NCI-H2227 (cell line): Measurements from ENCODE around the gene MYBBP1A.

Experiments used
- DNase-seq: peaks from one replicate; lab custom pipeline; 2025; ENCODE audit not compliant: unreplicated experiment; lab: John Stamatoyannopoulos, UW

Gene MYBBP1A

DNA sequence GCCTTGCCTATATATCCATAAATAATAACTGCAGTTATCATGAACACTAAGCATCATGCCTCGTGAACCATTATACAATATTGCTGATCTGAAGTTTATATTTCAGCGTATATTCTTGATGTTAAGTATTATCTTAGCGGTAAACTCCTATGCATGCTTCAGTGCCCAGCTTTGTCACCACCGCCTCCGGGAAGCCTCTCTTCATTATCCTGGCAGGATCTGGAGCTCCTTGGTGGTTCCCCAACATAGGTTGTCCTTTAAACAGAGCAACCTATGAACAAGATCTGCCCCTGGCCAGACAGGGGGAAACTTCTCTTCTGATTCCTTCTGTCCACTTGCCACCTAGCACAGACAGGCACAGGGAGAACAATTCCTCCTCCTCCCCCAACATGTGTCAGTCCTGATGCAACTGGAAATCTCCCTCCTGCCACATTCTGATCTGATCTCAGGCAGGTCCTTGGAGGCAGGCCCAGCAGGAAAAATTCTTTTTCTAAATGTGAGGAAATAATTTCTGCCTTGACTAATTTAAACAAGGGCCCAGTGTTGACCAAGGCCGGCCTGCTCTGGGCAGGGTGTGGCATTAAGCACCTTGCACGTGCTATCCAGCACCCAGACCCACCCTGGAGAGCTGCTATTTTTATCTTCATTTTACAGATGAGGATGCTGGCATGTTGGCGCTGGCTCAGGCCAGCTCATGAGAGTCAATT lies 34.1 kb downstream of the MYBBP1A start:
- no peak for DNase-seq

GRCh38 chr17:4520060-4520893 lies 34.9 kb downstream of the MYBBP1A start:
- no peak for DNase-seq

- no peak for DNase-seq
These were observed 35.8 kb downstream of the MYBBP1A start for GRCh38 chr17:4519361-4519788.

DNA sequence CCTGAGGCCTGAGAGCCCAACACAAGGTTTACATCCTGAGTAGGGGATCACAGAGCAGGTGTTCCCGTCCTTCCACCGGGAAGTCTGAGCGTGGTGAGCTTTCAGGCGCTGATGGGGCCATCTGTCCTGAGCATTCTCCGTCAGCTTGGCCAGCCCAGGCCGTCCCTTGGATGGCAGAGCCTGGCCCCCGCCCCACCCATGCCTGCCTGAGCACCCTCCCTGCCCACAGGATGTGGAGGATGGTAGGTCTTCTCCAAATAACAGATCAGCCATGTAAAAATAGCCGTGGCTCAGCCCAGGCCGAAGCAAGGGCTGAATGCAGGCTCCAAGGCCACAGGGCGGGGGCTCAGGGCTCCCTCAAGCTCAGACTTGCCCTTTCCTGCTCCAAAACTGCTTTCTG lies 36.3 kb downstream of the MYBBP1A start:
- no peak for DNase-seq

GRCh38 chr17:4516735-4517134 lies 38.4 kb downstream of the MYBBP1A start:
- no peak for DNase-seq

DNA sequence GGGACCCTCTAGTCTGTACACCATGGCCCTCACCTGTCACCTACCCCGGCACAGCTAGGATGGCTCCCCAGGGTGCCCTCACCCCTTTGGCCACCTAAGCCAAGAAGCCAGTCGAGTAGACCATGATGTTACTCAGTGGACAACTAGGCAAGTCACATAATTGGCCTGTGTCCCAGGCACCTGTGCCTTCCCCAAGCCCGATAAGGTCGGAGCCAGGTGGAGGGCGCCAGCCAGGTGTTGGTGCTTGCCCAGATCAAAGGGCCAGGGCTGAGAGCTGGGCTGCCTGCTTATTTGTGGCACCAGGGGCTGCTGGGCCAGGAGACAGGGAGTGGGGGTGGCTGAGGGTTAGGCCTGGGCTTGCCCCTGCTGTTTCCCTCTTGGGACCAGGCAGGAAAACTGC lies 39.7 kb downstream of the MYBBP1A start:
- DNase-seq: no peak

DNA sequence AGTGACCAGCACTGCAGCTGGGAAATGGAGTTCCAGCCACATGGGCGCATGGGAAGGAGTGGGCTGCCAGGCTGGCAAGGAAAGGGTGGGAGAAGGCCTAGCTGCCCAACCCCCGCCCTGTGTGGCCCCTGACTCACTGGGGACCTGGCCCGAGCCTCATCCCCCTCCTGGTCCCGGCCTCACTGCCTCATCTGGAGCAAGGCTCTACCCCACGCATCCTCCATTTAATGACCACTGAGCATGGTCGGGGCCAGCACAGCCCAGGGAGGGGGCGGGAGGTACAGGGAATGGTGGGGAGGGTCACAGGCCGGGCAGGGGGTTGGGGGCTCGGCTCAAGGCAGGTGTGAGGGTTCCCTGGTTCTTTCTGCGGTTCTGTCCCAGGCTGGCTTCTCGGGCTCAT lies 40.4 kb downstream of the MYBBP1A start:
- DNase-seq: no peak

DNA sequence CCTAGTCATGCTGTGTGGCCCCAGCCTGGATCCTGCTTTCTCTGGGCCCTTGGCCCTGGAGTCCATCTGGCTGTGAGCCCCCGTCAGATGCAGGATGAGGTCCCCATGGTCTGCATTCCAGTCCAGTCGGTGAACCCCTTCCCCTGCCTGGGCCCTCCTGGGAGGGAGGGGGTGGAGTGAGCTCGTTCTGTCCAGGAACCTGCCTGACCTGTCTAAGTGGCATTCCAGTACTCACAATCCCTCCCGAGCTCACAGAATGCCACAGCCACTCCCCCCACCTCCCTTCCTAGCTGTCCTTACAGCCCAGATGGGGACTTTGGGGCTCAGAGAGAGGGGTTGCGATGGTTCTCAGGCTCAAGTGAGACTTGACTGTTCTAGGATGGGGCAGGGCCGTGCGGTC lies 41.0 kb downstream of the MYBBP1A start:
- no peak for DNase-seq

DNA sequence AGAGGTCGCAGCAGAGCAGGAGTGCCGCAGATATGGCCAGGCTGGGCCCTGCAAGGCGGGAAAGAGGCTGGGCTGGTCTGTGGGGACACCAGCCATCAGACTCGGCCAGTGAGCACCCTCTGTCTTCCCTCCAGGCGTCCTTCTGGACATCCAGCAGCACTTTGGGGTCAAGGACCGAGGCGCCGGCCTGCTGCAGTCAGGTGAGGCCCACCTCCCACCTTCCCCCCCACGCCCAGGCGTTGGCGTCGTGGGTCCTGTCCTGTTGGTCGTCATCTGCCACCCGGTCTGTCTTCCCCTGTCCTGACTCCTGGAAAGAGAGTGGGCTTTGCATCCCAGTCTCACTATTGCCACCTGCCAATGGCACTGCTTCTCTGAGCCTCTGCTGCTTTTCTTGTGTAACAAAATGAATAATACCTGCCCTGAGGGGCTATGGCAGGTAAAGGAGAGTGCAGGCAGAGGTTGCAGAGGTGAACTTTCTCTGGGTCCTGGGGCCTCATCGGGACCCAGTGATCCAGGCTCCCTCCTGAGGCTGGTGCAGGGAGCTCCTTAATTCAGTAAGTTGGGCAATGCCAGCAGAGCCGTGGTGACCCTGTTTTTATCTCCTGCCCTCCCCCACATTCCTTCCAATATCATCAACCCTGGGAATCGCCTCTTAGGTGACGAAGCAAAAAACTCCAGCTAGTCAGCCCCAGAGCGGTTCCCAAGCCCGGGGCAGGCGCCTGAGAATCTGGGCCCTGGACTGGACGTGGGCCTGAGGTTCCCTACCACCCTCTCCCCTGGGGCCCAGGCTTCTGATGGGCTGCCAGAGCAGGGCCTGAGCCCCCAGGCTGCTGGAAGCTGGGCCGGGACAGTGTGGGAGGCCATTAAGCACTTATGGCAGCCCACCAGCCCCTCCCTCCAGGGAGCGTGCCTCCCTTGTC lies 41.8 kb downstream of the MYBBP1A start:
- no peak for DNase-seq

DNA sequence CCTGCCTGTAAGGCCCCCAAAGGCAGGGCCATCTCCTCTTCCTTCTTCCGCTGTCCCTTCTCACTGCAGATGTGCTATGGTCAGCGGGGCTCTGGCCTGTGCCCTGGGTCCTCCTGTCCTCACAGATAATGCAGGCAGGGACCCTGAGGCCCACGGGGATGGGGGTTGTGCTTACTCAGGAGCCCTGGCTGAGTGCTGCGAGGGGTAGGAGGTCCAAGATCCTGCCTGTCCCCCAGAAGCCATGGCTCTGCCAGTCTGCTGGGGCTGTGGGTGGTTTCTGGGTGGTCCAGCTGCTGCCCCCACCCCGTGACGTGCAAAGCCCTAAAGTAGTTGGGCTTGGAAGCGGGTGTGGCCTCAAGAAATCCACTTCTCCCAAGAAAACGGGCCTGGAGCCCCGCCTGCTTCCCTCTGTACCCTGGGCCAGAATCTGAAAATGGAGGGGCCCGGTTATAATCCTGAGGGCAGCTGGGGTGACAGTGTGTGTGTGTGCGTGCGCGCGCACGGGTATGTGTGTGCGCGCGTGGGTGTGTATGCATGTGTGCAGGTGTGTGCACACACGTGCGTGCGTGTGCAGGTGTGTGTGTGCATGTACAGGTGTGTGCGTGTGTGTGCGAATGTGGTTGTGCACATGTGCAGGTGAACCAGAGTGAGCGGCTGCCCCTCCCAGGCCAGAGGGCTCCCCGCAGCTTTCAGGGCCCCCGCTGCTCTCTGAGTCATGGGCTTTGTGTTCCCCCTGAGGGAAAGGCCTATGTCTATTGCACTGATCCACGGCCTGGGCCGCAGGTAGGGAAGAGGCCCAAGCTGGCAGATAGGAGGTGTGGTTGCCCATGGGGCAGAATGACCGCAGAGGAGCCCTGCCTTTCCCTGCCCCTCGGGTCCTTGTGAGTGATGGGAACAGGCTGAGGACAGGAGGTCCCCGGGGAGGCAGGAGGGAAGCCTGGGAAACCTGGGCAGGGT lies 42.8 kb downstream of the MYBBP1A start:
- DNase-seq: no peak

- DNase-seq: no peak
These were observed 43.8 kb downstream of the MYBBP1A start for GRCh38 chr17:4511199-4511932.

DNA sequence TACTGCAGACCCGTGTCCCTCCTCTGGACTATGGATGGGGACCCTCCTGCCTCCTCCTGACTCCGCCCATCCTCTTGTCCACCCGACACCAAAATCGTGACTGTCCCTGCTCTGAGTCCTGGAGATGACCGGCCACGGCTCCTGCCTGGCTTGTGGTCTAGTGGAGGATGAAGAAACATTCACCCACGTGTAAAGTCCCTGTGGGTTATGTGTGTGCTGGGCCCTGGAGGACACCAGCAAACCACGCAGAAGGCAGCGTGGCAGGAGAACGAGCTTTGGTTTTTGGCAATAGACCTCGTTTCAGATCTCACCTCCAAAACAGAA lies 44.6 kb downstream of the MYBBP1A start:
- no peak for DNase-seq

DNA sequence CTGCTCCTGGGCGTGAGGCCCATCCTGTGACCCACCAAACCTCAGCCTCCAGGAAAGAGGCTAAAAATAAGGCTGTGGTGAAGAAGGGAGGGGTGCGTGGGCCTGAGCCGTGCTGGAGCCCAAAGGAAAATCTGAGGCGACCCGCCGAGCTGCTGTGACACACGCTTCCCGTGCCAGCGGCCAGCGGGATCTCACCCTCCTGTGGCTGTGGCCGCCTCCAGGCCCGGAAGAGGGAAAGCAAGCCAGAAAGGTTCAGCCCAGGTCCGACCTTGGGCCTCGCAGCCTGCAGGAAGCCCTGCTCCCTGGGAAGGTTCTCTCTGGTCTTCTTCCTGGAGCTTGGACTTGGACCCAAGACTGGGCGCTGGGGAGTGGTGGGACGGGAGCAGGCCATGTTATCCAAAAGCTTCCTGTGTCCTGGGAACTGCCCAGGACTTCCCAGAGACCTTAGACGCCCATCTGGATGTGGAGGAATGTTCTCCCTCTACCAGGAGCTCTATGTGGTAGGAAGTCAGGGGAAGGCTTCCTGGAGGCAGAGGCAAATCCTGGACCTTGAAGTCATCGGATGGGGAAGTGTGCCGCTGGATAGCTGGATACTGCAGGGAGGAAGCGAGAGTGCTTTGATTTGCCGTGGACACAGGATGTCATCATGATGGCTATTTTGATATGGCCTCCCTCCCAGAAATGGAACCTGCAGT lies 45.1 kb downstream of the MYBBP1A start:
- DNase-seq: no peak

DNA sequence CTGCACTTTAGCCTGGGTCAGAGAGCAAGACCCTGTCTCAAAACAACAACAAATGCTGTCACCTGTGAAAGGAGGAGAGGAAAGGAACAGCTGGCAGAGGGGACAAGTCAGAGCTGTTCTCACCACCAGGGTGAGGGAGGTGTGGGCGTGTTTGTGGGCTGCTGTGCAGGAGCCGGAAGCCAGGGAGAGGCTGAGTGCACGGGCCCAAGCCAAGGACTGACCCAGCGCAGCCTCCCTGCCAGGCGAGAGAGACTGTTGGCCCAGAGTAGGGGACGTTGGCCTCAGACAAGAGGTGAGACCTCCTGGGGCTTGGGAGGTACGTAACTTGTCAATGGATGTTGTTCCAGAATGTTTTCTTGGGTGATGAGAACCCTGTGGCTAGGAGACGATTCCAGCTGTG lies 45.8 kb downstream of the MYBBP1A start:
- DNase-seq: no peak

- DNase-seq: no peak
These were observed 47.0 kb downstream of the MYBBP1A start for GRCh38 chr17:4508207-4508606.

- DNase-seq: no peak
These were observed 47.6 kb downstream of the MYBBP1A start for GRCh38 chr17:4507361-4508111.

DNA sequence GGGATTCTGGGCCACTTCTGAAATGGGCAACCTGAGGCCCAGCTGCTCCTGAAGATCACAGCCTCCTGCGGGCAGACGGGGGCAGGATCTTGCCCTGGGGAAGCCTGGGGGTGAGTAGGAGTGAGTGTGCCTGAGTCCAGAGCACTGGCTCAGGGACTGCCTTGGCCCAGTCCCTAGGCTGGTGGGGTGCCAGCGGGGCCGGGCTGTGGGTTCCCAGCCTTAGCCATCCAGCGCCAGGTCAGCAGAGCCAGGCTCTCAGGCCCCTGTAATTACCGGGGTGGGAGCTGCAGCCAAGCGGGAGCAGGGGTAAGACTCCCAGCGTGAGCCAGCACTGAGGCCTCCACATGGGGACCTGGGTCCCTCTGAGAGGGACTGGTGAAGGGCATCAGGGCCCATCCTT lies 48.3 kb downstream of the MYBBP1A start:
- DNase-seq: no peak

DNA sequence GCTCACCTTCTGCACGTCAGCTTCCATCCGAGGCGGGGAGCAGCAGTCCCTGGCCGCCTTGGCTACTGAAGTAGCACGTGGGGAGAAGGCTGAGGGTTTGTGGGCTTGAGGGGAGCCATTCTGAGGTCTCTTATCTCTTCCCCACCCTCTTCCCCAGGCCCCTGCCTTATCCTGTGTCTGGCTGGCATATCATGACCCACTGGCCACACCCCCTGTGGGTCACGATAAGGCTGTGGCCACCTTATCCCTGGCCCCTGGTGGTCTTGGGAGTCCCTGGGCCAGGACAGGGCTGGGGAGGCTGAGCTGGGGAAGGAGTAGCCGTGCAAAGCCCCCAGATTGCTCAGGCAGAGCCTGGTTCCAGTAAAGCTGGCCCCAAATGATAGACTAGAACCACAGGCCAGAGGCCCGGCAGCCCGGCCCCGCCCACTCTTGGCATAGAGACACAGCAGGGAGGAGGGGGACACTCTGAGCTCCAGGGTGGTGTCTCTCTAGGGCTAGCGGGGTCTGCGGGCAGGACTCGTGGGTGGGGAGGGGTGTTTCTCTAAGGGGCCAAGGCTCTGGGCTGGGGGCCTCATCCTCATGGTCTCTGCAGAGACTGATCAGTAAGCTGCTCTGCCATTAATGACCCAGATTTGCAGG lies 48.9 kb downstream of the MYBBP1A start:
- DNase-seq: peak; percentile 16
